ENCODE measurements around the gene ZBTB17. TPM values are rescaled to one million over a fixed set of nuclear protein-coding genes. Genes with fewer than 3 reads are reported as not detected.

The ZBTB17 gene
- total RNA-seq, 1 experiment from 2014 or later, result 32.0 TPM

DNA sequence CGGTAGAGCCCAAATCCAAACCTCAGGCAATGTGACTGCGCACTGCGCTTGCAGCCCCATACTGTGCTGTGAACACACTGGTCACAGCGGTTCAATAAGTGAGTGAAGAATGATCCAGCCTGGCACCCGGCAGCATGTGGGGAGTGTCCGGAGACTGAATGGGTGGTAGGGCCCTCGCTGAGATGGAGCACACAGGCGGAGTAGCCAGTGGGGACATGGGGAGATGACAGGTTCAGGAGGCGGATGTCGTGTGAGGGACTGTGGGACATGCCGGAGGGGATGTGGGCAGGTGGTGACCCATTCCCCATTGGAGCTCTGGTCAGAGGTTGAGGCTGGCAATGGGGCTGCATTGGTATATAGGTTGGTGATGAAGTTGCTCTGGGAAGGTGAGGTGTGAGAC is 33.8 kb upstream of the ZBTB17 start:
- Mint-ChIP-seq H3K9me3 (no peaks in the 10 kb centered on the region), H3K4me1 (peaks cover 29% of the 10 kb centered on the region), H3K27ac (no peak overlapping the region), H3K36me3 (no peaks in the 10 kb centered on the region), H3K4me3 (no peak overlapping the region), H3K27me3 (ENCODE audit: low read depth) (no peaks in the 10 kb centered on the region)
- TF ChIP-seq ESRRA (CRISPR knock-in tag; IDR thresholded peaks at IDR 0.05; ENCODE audit: borderline replicate concordance) (no peak), ZNF671 (CRISPR knock-in tag; IDR thresholded peaks at IDR 0.05) (no peak), E2F4 (CRISPR knock-in tag; IDR thresholded peaks at IDR 0.05; ENCODE audit: borderline replicate concordance, low read depth) (no peak), JAZF1 (CRISPR knock-in tag; IDR thresholded peaks at IDR 0.05) (no peak), ZMAT4 (CRISPR knock-in tag; IDR thresholded peaks at IDR 0.05) (no peak), TP53 (CRISPR knock-in tag; IDR thresholded peaks at IDR 0.05) (no peak), PREB (CRISPR knock-in tag; IDR thresholded peaks at IDR 0.05; ENCODE audit: borderline replicate concordance) (no peak), CREM (CRISPR knock-in tag; IDR thresholded peaks at IDR 0.05) (no peak), ZNF232 (CRISPR knock-in tag; IDR thresholded peaks at IDR 0.05) (no peak), OVOL2 (CRISPR knock-in tag; IDR thresholded peaks at IDR 0.05; ENCODE audit: borderline replicate concordance) (no peak), NFATC4 (CRISPR knock-in tag; IDR thresholded peaks at IDR 0.05) (no peak), GRHL2 (CRISPR knock-in tag; IDR thresholded peaks at IDR 0.05; ENCODE audit: insufficient replicate concordance, severe bottlenecking) (no peak), KAT7 (CRISPR knock-in tag; IDR thresholded peaks at IDR 0.05; ENCODE audit: borderline replicate concordance) (no peak), GABPB1 (CRISPR knock-in tag; IDR thresholded peaks at IDR 0.05) (no peak), ZNF121 (CRISPR knock-in tag; IDR thresholded peaks at IDR 0.05) (no peak), SMAD3 (CRISPR knock-in tag; IDR thresholded peaks at IDR 0.05; ENCODE audit: borderline replicate concordance) (no peak), ZNF532 (CRISPR knock-in tag; IDR thresholded peaks at IDR 0.05; ENCODE audit: borderline replicate concordance) (no peak), CREB1 (CRISPR knock-in tag; IDR thresholded peaks at IDR 0.05) (no peak), FOXK1 (CRISPR knock-in tag; IDR thresholded peaks at IDR 0.05) (no peak)
- DNase-seq (ENCODE audit: low spot score) (no peak), ATAC-seq (no peak)
- POLR2A ChIA-PET, result no interaction called here
- CTCF ChIA-PET, result interaction anchor here (0.5 to 3.2 kb wide), 11 partner anchors 10 to 218 kb away, joined by 3 to 24 read pairs (median 5); no protein-coding TSS in a partner anchor

- DNase-seq (ENCODE audit: low spot score) (peak; percentile 97), ATAC-seq (peak; percentile 53)
- Mint-ChIP-seq H3K9me3 (no peaks in the 10 kb centered on the region), H3K27me3 (ENCODE audit: low read depth) (no peaks in the 10 kb centered on the region), H3K4me1 (peaks cover 24% of the 10 kb centered on the region), H3K27ac (no peak overlapping the region), H3K36me3 (no peaks in the 10 kb centered on the region), H3K4me3 (no peak overlapping the region)
- ChIA-PET CTCF (interaction anchor here (0.5 to 3.2 kb wide), 10 partner anchors 10 to 193 kb away, joined by 3 to 24 read pairs (median 6); no protein-coding TSS in a partner anchor), POLR2A (no interaction called here)
- TF ChIP-seq MYBL2 (CRISPR knock-in tag; IDR thresholded peaks at IDR 0.05) (0 out of 2 replicates have a peak, but pooled peaks have one; percentile 27), CTCF (IDR thresholded peaks at IDR 0.05) (peak; percentile 98), GTF2I (CRISPR knock-in tag; conservative IDR thresholded peaks at IDR 0.05) (no peak), ZNF121 (CRISPR knock-in tag; IDR thresholded peaks at IDR 0.05) (0 out of 2 replicates have a peak, but pooled peaks have one; percentile 13)
- TF ChIP-seq, protein P1, sequence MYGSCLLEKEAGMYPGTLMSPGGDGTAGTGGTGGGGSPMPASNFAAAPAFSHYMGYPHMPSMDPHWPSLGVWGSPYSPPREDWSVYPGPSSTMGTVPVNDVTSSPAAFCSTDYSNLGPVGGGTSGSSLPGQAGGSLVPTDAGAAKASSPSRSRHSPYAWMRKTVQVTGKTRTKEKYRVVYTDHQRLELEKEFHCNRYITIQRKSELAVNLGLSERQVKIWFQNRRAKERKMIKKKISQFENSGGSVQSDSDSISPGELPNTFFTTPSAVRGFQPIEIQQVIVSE (CRISPR knock-in tag; IDR thresholded peaks at IDR 0.05; ENCODE audit: borderline replicate concordance), result no peak
Observed at GRCh38 chr1:16009030-16009460, 33.1 kb upstream of the ZBTB17 start.

All from WTC11 (cell line).